ENCODE data around the gene CLSTN2. TPM values are rescaled to one million over a fixed set of nuclear protein-coding genes. Genes with fewer than 3 reads are reported as not detected.

CLSTN2 gene
- total RNA-seq, 1 experiment from 2014 or later, result not detected

DNA sequence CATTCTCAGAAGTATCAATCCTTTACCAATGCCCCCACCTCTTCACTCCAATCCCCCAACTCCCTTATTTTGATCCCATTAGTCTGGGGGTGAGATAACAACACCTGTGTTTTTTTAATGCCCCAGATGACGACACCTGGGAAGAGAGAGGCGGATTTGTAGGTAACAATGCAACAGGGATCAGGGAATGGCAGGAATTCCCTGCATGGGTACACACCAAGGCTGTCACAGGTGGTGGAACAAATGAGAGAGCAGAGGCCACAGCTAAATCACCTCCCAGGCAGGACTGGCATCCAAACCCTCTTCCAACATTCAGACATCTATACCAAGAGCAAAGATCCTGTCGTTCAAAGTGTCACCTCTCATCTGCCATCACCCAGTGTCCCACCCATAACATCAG, 423.7 kb downstream of the CLSTN2 start:
- ChIA-PET CTCF (no interaction called here), POLR2A (ENCODE audit: unreplicated experiment) (no interaction called here)
- Histone ChIP-seq H2AFZ (no peak overlapping the region), H3K4me3 (no peak overlapping the region), H3K4me2 (no peak overlapping the region), H3K36me3 (ENCODE audit: low read depth) (no peaks in the 10 kb centered on the region), H3K79me2 (ENCODE audit: low read depth) (no peaks in the 10 kb centered on the region), H3F3A (ENCODE audit: insufficient read depth, low read depth) (no peaks in the 10 kb centered on the region), H3K27me3 (ENCODE audit: insufficient read depth, low read depth) (no peaks in the 10 kb centered on the region), H3K27ac (no peak overlapping the region), H3K9me2 (ENCODE audit: insufficient read depth) (no peaks in the 10 kb centered on the region), H3K9me3 (ENCODE audit: insufficient read depth, low read depth) (no peaks in the 10 kb centered on the region), H3K4me1 (replicated peaks; ENCODE audit: insufficient read depth) (no peaks in the 10 kb centered on the region), H4K20me1 (ENCODE audit: insufficient read depth) (no peaks in the 10 kb centered on the region)
- intact Hi-C loops (cut with micrococcal nuclease; ENCODE audit: unreplicated experiment), result no loop called here
- no peak for DNase-seq
- TF ChIP-seq CTCF (conservative IDR thresholded peaks at IDR 0.05) (no peak), EZH2 (IDR thresholded peaks at IDR 0.05; ENCODE audit: low read depth) (no peak)
- no TSS peak for BruUV-seq (replicated peaks)

DNA sequence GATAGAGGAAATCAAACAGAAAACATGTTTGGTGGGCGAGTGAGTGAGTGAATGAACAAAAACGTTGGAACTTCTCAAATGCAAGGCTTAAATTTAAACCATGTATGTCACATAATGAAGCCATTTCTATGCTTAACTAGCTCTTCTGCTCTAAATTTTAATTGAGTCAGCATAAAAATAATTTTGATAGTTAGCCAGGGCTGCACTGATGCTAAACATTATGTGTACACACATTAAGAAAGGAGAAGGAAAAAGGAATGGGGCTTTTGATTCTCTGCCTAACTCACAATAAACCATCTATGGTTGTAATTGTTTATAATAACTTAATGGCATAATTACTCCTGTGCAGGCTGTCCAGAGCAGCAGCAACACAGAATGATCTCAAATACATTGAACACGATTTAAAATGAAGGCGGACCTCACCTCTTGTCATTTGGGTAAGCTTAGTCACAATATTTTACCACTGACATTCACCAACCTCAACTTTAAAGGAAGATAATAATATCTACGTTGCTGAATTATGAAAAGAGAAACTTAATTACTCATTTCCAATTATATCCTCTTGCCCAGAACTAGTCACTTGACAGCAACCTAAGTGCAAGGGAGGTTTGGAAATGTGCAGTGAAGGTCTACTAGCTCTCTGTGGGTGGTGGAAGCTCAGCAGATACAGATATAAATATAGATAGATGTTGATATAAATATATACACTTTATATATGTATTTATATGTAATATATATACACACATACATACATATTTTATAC, 424.4 kb downstream of the CLSTN2 start:
- Histone ChIP-seq H3K4me3 (no peak overlapping the region), H3K9me2 (ENCODE audit: insufficient read depth) (no peaks in the 10 kb centered on the region), H4K20me1 (ENCODE audit: insufficient read depth) (no peaks in the 10 kb centered on the region), H2AFZ (no peak overlapping the region), H3K79me2 (ENCODE audit: low read depth) (no peaks in the 10 kb centered on the region), H3K36me3 (ENCODE audit: low read depth) (no peaks in the 10 kb centered on the region), H3K27me3 (ENCODE audit: insufficient read depth, low read depth) (no peaks in the 10 kb centered on the region), H3K4me1 (replicated peaks; ENCODE audit: insufficient read depth) (no peaks in the 10 kb centered on the region), H3F3A (ENCODE audit: insufficient read depth, low read depth) (no peaks in the 10 kb centered on the region), H3K4me2 (no peak overlapping the region), H3K9me3 (ENCODE audit: insufficient read depth, low read depth) (no peaks in the 10 kb centered on the region), H3K27ac (no peak overlapping the region)
- intact Hi-C loops (cut with micrococcal nuclease; ENCODE audit: unreplicated experiment), result no loop called here
- CTCF ChIA-PET, result no interaction called here
- BruUV-seq (replicated peaks), result no TSS peak
- POLR2A ChIA-PET (ENCODE audit: unreplicated experiment), result no interaction called here
- no peak for DNase-seq
- TF ChIP-seq EZH2 (IDR thresholded peaks at IDR 0.05; ENCODE audit: low read depth) (no peak), CTCF (conservative IDR thresholded peaks at IDR 0.05) (no peak)

- no peaks in the 10 kb centered on the region for H3K9me3 ChIP-seq (ENCODE audit: insufficient read depth, low read depth)
- H3K9me2 ChIP-seq (ENCODE audit: insufficient read depth), result no peaks in the 10 kb centered on the region
- no peak overlapping the region for H3K4me3 ChIP-seq
- no peak overlapping the region for H3K27ac ChIP-seq
- H4K20me1 ChIP-seq (ENCODE audit: insufficient read depth), result no peaks in the 10 kb centered on the region
- H3K36me3 ChIP-seq (ENCODE audit: low read depth), result no peaks in the 10 kb centered on the region
- H3K4me1 ChIP-seq (replicated peaks; ENCODE audit: insufficient read depth), result no peaks in the 10 kb centered on the region
- no peaks in the 10 kb centered on the region for H3K79me2 ChIP-seq (ENCODE audit: low read depth)
- no peak for DNase-seq
- H3K27me3 ChIP-seq (ENCODE audit: insufficient read depth, low read depth), result no peaks in the 10 kb centered on the region
- no peaks in the 10 kb centered on the region for H3F3A ChIP-seq (ENCODE audit: insufficient read depth, low read depth)
- ChIA-PET POLR2A (ENCODE audit: unreplicated experiment) (no interaction called here), CTCF (no interaction called here)
- TF ChIP-seq CTCF (conservative IDR thresholded peaks at IDR 0.05), result no peak
- TF ChIP-seq EZH2 (IDR thresholded peaks at IDR 0.05; ENCODE audit: low read depth), result no peak
- H2AFZ ChIP-seq, result no peak overlapping the region
- BruUV-seq (replicated peaks), result no TSS peak
- intact Hi-C loops (cut with micrococcal nuclease; ENCODE audit: unreplicated experiment), result loop anchor here (5.0 kb wide), 2 partner anchors 377 to 502 kb away; no protein-coding TSS in a partner anchor
- no peak overlapping the region for H3K4me2 ChIP-seq
These were observed 425.3 kb downstream of the CLSTN2 start for GRCh38 chr3:140360332-140360731.

All from PC-9 (cell line).